MG63 (cell line): ENCODE results near the gene AK3. TPM values are rescaled to one million over a fixed set of nuclear protein-coding genes. Genes with fewer than 3 reads are reported as not detected.
"Not testable (repeated sequence)": the region's sequence is repeated elsewhere in the genome, so short reads cannot be mapped to it uniquely, and the experiment has no call there.

Experiments
- DNase-seq: peaks from one replicate; pipeline ENCODE4 v3.0.0-alpha.2; 2020
- H3K27me3 ChIP-seq: fragments of 250-450 bp; sonication (Bioruptor Pico); 2 replicates; pipeline ENCODE4 v1.5.1; 2020; ENCODE audit warnings: mild to moderate bottlenecking, moderate library complexity
- H3K36me3 ChIP-seq: fragments of 250-450 bp; sonication (Bioruptor Pico); 2 replicates; pipeline ENCODE4 v1.5.1; 2020; ENCODE audit warnings: mild to moderate bottlenecking, moderate library complexity
- H3K4me3 ChIP-seq: fragments of 250-450 bp; sonication (Bioruptor Pico); 2 replicates; pipeline ENCODE4 v1.5.1; 2020; ENCODE audit warnings: mild to moderate bottlenecking, moderate library complexity
- H3K9me3 ChIP-seq: fragments of 250-450 bp; sonication (Bioruptor Pico); 2 replicates; pipeline ENCODE4 v1.5.1; 2020; ENCODE audit warnings: mild to moderate bottlenecking, moderate library complexity
- total RNA-seq: library from RNA; depleted of rRNA; stranded (reverse); fragments of >200 nt; shearing (Covaris generic); gene quantifications from 2 replicates; pipeline ENCODE4 v1.2.3, GENCODE V29; 2014; ENCODE audit warnings: low replicate concordance; rRNA removed

Gene AK3
- total RNA-seq: 13.9 and 16.6 TPM in 2 replicates

DNA sequence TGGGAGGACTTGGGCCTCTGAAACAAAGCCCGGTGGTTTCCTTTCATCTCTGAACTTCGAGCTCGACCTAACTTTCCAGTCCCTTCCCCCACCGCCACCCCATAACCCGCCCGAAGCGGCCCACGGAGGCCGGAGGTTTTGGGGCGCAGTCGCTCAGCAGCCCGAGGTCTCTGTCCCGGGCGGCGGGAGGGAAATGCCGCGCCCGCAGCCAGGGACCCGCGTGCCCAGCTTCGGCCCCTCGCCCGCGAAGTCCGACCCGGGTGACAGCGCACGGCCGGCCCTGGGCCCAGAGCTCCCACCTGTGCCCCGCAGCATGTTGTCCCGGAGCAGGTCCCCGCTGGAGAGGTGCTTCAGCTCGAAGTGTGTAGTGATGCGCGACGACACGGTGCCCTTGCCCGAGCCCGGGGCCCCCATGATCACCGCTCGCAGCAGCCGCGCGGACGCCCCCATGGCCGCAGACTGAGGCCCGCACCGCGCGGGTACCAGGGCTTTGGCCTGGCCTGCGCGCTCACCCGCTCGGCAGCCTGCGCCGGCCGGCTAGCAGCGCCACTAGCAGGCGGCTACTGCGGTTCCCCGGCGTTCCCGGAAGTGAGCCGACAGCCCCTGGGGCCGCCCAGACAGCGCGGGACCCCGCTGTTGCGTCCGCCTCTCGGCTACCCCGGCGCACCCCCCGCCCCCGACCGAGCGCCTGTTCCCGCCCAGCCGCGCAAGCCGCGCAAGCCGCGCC is at the start of gene AK3:
Gene AK3 (minus strand): TSS at position 565 of the 727 bp plus-strand sequence. CDS start 115 bp downstream, at position 450.
- Histone ChIP-seq H3K9me3 (no peaks in the 10 kb centered on the region), H3K36me3 (no peaks in the 10 kb centered on the region), H3K4me3 (peak within 1 kb of the TSS; percentile 63), H3K27me3 (no peaks in the 10 kb centered on the region)
- peak; percentile 82 for DNase-seq

DNA sequence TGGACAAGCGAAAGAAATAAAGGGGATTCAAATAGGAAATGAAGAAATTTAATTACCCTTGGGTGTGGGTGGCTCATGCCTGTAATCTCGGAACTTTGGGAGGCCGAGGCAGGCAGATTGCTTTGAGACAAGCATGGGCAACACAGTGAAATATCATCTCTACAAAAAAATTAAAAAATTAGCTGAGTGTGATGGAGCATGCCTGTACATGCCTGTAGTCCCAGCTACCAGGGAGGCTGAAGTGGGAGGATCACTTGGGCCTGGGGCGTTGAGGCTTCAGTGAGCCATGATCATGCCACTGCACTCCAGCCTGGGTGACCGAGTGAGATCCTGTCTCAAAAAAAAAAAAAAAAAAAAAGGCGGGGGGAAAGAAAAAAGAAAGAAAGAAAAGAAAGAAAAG is 47.7 kb upstream of the AK3 start:
- no peak for DNase-seq
- no peaks in the 10 kb centered on the region for H3K36me3 ChIP-seq
- no peaks in the 10 kb centered on the region for H3K27me3 ChIP-seq
- no peaks in the 10 kb centered on the region for H3K9me3 ChIP-seq
- no peak overlapping the region for H3K4me3 ChIP-seq

DNA sequence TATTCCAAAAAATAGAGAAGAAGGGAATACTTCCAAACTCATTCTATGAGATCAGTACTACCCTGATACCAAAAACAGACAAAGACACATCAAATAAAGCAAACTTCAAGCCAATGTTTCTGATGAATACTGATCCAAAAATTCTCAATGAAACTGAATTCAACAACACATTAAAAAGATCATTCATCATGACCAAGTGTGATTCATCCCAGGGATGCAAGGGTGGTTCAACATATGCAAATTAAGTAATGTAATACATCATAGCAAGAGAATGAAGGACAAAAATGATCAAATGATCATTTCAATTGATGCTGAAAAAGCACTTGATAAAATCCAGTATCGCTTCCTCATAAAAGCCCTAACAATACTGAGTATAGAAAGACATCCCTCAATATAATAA is 46.9 kb upstream of the AK3 start:
- Histone ChIP-seq H3K4me3 (no peak overlapping the region), H3K36me3 (no peaks in the 10 kb centered on the region), H3K9me3 (no peaks in the 10 kb centered on the region), H3K27me3 (no peaks in the 10 kb centered on the region)
- DNase-seq: no peak

DNA sequence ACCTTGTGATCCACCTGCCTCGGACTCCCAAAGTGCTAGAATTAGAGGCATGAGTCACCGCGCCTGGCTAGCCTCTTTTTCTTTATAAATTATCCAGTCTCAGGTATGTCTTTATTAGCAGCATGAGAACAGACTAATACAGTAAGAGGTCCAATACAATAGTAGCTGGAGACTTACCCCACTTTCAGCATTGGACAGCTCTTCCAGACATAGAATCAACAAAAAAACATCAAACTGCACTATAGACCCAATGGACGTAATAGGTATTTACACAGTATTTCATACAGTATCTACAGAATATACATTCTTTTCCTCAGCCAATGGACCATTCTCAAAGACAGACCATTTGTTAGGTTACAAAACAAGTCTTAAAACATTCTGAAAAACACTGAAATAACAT is 45.6 kb upstream of the AK3 start:
- no peak overlapping the region for H3K4me3 ChIP-seq
- no peaks in the 10 kb centered on the region for H3K27me3 ChIP-seq
- no peaks in the 10 kb centered on the region for H3K9me3 ChIP-seq
- DNase-seq: no peak
- no peaks in the 10 kb centered on the region for H3K36me3 ChIP-seq

DNA sequence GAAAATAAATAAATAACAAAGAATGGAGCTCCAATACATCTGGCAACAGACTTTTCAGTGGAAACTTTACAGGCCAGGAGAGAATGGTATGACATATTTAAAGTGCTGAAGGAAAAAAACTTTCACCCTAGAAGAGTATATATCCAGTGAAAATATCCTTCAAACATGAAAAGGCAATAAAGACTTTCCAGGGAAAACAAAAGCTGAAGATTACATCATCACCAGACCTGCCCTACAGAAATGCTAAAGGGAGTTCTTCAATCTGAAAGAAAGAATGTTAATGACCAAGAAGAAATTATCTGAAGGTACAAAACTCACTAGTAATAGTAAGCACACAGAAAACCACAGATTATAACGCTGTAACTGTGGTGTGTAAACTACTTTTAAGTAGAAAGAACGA is 43.4 kb upstream of the AK3 start:
- no peaks in the 10 kb centered on the region for H3K36me3 ChIP-seq
- no peaks in the 10 kb centered on the region for H3K9me3 ChIP-seq
- H3K27me3 ChIP-seq: no peaks in the 10 kb centered on the region
- H3K4me3 ChIP-seq: no peak overlapping the region
- DNase-seq: no peak

DNA sequence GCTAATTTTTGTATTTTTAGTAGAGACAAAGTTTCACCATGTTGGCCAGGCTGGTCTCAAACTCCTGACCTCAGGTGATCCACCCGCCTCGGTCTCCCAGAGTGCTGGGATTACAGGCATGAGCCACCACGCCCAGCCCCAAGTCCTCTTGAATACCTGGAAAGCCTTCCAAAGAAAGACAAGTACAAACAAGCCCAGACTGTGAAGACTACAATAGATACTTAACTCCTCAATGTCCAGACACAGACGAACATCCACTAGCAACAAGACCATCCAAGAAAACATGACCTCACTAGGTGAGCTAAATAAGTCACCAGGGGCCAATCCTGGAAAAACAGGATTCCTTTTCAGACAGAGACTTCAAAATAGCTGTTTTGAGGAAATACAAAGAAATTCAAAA is 42.2 kb upstream of the AK3 start:
- H3K4me3 ChIP-seq, H3K27me3 ChIP-seq, H3K9me3 ChIP-seq, H3K36me3 ChIP-seq, DNase-seq: not testable (repeated sequence)

DNA sequence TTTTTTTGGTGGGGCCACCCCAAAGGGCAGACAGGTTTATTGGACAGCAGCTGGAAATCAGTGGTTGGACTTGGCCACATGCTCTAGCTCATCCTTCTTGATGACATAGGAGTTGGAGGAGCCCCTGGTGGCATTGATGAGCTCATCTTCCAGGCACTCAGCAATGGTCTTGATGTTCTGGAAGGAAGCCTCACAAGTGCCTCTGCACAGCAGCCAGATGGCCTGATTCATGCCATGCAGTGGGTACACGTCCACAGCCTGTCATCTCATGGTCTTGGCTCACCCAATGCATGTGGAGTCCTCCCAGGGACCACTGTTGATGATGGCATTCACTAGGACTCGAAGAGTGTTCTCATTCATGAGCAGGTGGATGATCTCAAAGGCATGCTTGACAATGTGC is 40.4 kb upstream of the AK3 start:
- no peak overlapping the region for H3K4me3 ChIP-seq
- no peaks in the 10 kb centered on the region for H3K27me3 ChIP-seq
- no peak for DNase-seq
- H3K36me3 ChIP-seq: no peaks in the 10 kb centered on the region
- H3K9me3 ChIP-seq: no peaks in the 10 kb centered on the region

DNA sequence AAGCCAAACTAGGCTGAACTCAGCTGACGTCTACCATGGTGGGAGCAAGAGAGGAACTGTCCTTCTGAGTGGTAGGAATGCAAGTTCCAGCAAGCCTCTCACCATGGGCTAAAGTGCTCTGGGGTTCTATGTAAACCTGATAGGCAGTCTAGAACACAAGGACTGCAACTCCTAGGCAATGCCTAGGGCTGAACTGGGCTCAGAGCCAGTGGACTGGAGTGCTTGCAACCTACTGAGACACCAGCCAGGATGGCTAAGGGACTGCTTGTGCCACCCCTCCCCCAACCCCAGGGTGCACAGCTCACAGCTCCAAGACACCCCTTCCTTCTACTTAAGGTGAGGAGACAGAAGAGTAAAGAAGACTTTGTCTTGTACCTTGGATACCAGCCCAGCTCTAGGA is 39.6 kb upstream of the AK3 start:
- H3K9me3 ChIP-seq: no peaks in the 10 kb centered on the region
- DNase-seq: no peak
- no peaks in the 10 kb centered on the region for H3K27me3 ChIP-seq
- H3K36me3 ChIP-seq: no peaks in the 10 kb centered on the region
- H3K4me3 ChIP-seq: no peak overlapping the region

DNA sequence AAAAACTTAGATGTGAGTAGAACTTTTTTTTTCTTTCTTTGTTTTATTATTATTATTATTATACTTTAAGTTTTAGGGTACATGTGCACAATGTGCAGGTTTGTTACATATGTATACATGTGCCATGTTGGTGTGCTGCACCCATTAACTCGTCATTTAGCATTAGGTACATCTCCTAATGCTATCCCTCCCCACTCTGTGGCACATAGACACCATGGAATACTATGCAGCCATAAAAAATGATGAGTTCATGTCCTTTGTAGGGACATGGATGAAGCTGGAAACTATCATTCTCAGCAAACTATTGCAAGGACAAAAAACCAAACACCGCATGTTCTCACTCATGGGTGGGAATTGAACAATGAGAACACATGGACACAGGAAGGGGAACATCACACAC is 34.0 kb upstream of the AK3 start:
- DNase-seq, H3K4me3 ChIP-seq, H3K27me3 ChIP-seq: not testable (repeated sequence)

DNA sequence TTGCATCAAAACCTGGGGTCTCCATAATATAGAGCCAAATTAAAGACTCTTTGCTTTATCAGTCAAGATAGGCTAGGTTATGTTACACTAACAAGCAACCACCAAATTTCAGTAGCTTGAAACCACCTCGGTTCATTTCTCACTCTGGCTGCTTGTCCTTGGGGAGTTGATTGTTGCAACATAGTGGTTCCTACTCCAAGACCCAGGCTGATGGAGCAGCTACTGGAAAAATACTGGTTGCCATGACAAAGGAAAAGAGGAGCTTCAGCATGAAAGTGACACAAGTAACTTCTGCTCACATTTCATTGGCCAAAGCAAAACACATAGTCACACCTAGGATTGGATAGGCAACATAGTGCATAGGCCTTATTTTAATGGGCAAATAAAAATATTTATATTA is 33.2 kb upstream of the AK3 start:
- H3K4me3 ChIP-seq: no peak overlapping the region
- no peaks in the 10 kb centered on the region for H3K9me3 ChIP-seq
- no peaks in the 10 kb centered on the region for H3K36me3 ChIP-seq
- H3K27me3 ChIP-seq: no peaks in the 10 kb centered on the region
- DNase-seq: no peak

More for the DNA sequence above, 34.0 kb upstream of the AK3 start:
- H3K9me3 ChIP-seq, H3K36me3 ChIP-seq: not testable (repeated sequence)

DNA sequence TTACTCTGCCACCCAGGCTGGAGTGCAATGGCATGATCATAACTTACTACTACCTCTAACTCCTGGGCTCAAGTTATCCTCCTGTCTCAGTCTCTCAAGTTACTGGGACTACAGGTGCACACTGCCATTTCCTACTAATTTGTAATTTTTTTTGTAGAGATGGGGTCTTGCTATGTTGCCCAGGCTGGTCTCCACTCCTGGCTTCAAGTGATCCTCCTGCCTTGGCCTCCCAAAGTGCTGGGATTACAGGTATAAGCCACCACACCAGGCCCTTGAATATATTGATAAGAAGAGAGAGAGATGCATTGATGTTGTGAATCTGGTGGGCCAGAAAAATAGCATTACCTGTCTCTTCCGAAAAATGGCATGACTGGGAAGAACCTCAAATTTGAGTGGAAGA is 30.8 kb upstream of the AK3 start:
- Histone ChIP-seq H3K9me3 (no peaks in the 10 kb centered on the region), H3K36me3 (no peaks in the 10 kb centered on the region), H3K27me3 (no peaks in the 10 kb centered on the region), H3K4me3 (no peak overlapping the region)
- no peak for DNase-seq

DNA sequence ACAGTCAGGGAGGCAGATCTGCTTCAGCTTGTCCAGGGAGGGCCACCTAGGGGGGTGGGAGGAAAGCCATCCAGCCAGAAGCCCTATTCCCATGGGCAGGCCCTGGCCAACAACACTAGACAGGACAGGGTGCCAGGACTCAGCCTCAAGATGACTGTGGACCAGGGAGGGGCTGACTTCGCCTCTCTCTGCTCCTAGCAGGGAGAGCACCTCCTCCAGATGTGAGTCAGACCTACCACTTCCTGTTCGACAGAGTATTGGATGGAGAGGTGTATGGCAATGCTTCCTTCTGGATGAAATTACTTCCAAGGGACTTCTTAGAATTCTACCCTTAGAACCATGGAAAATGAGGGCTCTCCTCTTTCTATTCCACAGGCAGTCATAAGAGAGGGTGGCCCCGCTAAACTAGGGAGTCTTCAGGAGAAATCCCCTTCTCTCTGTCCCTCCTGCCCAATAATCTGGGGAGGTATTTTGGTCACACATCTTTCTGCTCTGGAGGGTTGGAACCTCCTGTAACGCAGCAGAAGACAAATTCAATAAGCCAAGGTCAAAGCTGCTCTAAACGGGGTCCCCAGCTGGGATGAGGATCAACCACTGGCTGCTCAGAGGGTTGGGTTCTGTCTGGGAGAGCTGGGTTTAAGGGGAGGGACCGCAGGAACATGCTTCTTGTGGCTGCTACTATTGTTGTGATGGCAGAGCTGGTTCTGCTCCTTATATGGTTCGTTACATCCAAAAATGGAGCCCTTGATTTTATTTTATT is 28.5 kb upstream of the AK3 start:
- no peak overlapping the region for H3K4me3 ChIP-seq
- peak; percentile 58 for DNase-seq
- H3K27me3 ChIP-seq: no peaks in the 10 kb centered on the region
- H3K9me3 ChIP-seq: no peaks in the 10 kb centered on the region
- no peaks in the 10 kb centered on the region for H3K36me3 ChIP-seq

DNA sequence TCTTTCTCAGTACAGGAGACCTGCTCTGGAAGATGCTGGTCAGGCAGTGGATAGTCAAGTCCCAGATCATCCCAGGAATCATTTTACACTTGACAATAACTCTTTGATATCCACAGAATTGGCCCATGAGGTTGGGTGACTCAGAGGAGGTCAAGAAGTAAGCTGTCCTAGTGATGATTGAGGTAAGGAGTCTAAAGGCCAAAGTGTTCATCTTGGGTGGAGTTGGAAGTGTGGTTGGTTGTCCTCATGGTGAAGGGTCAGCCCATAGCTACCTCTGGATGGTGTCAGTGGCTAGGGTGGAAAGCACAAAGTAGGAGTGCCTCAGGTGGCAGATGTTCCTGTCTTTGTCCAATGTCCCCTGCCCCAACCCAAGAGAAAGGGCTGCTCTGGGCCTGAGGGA is 27.7 kb upstream of the AK3 start:
- Histone ChIP-seq H3K36me3 (no peaks in the 10 kb centered on the region), H3K27me3 (no peaks in the 10 kb centered on the region), H3K9me3 (no peaks in the 10 kb centered on the region), H3K4me3 (no peak overlapping the region)
- no peak for DNase-seq

DNA sequence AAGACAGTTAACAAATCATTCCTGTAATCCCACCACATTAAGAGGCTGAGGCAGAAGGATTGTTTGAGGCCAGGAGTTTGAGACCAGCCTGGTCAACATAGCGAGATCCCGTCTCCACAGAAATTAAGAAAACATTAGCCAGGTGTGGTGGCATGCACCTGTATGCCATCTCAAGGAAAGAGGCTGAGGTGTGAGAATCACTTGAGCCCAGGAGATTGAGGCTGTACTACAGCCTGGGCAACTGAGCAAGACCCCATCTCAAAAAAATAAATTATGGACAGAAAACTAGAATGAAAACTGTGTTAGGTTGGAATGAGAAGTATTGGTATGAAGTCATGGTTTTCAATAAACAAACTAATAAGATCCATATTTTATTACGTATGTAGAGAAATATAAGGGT is 23.0 kb upstream of the AK3 start:
- H3K9me3 ChIP-seq: no peaks in the 10 kb centered on the region
- no peak for DNase-seq
- H3K27me3 ChIP-seq: no peaks in the 10 kb centered on the region
- no peak overlapping the region for H3K4me3 ChIP-seq
- H3K36me3 ChIP-seq: no peaks in the 10 kb centered on the region

DNA sequence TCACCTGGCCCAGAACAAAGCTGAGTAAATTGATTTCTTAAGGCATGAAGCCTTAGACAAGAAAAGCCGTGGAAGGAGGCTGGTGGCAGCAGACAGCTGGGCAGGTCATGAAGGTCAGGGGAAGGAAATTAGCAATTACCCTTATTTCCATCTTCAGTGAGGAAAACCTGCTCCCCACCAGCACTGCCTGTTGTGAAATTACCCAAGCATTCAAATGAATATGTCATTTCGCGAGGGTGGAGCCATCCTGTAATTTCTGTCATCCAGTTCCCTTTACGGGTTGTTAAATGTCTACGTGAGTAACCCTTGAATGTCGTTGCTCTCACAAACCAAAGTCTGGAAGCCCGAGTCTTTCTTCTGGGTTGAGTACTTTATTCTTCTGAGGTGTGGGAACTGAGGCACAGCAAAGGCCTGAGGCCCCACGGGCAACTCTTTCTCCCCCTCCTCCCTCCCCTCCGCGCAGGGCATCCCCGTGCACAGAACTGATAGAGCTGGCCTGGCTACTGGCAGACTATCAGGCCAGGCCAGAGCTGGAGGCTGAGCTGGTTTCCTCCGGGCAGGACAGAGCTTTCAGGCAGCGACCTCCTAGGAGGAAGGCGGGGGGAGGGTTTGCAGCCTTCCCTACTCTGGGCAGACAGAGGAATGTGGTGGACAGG is 22.0 kb upstream of the AK3 start:
- H3K9me3 ChIP-seq: no peaks in the 10 kb centered on the region

DNA sequence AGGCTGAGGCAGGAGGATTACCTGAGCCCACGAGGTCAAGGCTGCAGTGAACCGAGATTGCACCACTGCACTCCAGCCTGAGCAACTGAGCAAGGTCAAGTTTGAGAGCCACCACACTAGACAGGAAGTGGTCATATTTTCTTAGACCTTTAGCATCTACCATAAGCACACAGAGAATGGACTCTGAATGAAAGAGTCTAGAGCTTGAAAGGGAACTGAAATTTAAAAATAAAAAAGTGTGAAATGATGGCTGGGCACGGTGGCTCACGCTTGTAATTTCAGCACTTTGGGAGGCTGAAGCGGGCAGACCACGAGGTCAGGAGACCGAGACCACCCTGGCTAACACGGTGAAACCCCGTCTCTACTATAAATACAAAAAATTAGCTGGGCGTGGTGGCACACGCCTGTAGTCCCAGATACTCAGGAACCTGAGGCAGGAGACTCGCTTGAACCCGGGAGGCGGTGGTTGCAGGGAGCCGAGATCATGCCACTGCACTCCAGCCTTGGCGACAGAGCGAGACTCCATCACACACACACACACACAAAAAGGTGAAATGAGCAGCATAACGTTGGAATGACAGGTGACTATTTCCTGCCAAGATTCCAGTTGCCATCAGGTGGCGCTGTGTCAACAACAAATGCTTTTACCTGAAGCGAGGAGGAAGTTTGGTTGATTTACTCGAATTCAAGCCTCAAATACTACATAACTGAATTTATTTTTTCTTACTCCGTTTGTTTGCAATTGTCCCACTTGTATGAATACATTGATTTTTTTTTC is 21.3 kb upstream of the AK3 start:
- H3K4me3 ChIP-seq: no peak overlapping the region
- DNase-seq: no peak
- H3K27me3 ChIP-seq: no peaks in the 10 kb centered on the region
- H3K9me3 ChIP-seq: no peaks in the 10 kb centered on the region
- H3K36me3 ChIP-seq: no peaks in the 10 kb centered on the region

More for the DNA sequence above, 22.0 kb upstream of the AK3 start:
- no peaks in the 10 kb centered on the region for H3K27me3 ChIP-seq
- H3K36me3 ChIP-seq: no peaks in the 10 kb centered on the region
- no peak overlapping the region for H3K4me3 ChIP-seq
- no peak for DNase-seq

DNA sequence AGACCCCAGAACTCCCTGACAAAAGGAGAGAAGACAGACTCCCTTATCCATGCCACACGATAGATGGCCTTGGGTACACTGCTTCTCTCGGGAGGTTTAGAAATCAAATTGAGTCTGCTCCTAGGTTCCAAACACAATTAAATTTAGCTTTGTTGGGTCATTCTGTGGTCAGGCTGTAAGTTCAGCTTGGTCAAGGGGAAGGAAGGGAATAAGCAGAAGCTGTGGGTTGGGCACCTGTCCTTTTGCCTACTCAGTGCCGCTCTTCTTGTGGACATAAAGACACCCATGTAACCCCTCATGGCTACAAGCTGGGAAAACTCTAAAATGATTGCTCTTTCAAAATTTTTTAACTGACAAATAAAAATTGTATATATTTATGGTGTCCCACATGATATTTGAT is 19.1 kb upstream of the AK3 start:
- H3K27me3 ChIP-seq: no peaks in the 10 kb centered on the region
- H3K4me3 ChIP-seq: no peak overlapping the region
- no peaks in the 10 kb centered on the region for H3K9me3 ChIP-seq
- H3K36me3 ChIP-seq: no peaks in the 10 kb centered on the region
- no peak for DNase-seq
